GM12865 (cell line): ENCODE data around the gene MAGED1.
"Not testable (repeated sequence)": the region's sequence is repeated elsewhere in the genome, so short reads cannot be mapped to it uniquely, and the experiment has no call there.

Source experiments
- DNase-seq: peaks from one replicate; pipeline ENCODE4 v3.0.0; 2010; ENCODE audit warnings: low read depth
- H3K4me3 ChIP-seq: 2 replicates; pipeline ENCODE4 v1.5.1; 2011; ENCODE audit warnings: mild to moderate bottlenecking, low read depth, low read length, control low read depth
- CTCF ChIP-seq: IDR thresholded peaks from 2 replicates; pipeline ENCODE4 v1.5.1; 2011; ENCODE audit warnings: low read length, control low read depth, low read depth, inconsistent platforms; ENCODE audit not compliant: insufficient read depth; ENCODE audit errors: missing control alignments

The MAGED1 gene

GRCh38 chrX:51893931-51894696, 691 bp downstream of the MAGED1 start:
- TF ChIP-seq CTCF: no peak
- peak overlapping the region; percentile 83 for H3K4me3 ChIP-seq
- peak; percentile 16 for DNase-seq

GRCh38 chrX:51894697-51895336, 1.4 kb downstream of the MAGED1 start:
- TF ChIP-seq CTCF: no peak
- H3K4me3 ChIP-seq: peak overlapping the region; percentile 83
- DNase-seq: peak; percentile 19

- H3K4me3 ChIP-seq: no peak overlapping the region
- no peak for DNase-seq
- no peak for TF ChIP-seq CTCF
These were observed 3.2 kb downstream of the MAGED1 start for GRCh38 chrX:51896626-51897025.

- H3K4me3 ChIP-seq: no peak overlapping the region
- DNase-seq: no peak
- TF ChIP-seq CTCF: no peak
These were observed 6.3 kb downstream of the MAGED1 start for GRCh38 chrX:51899741-51900140.

GRCh38 chrX:51902510-51903050, 9.2 kb downstream of the MAGED1 start:
- TF ChIP-seq CTCF: no peak
- DNase-seq: no peak
- H3K4me3 ChIP-seq: no peak overlapping the region

GRCh38 chrX:51905152-51905551, 11.7 kb downstream of the MAGED1 start:
- DNase-seq, H3K4me3 ChIP-seq: not testable (repeated sequence)

- no peak for TF ChIP-seq CTCF
- DNase-seq: no peak
- no peak overlapping the region for H3K4me3 ChIP-seq
These were observed 12.3 kb downstream of the MAGED1 start for GRCh38 chrX:51905711-51906110.
